Neural crest cell (in vitro differentiated cells): ENCODE measurements around the gene XYLT1. TPM values are rescaled to one million over a fixed set of nuclear protein-coding genes. Genes with fewer than 3 reads are reported as not detected.

Source experiments
- DNase-seq: peaks from one replicate; pipeline ENCODE4 v3.0.0; 2021; ENCODE audit warnings: low read depth, mixed read lengths, low spot score
- H3K27ac Mint-ChIP-seq: one replicate; pipeline ENCODE4 v1.8.0; 2021; ENCODE audit warnings: mild to moderate bottlenecking, mixed read lengths; ENCODE audit not compliant: unreplicated experiment
- H3K27me3 Mint-ChIP-seq: 2 replicates; pipeline ENCODE4 v1.8.0; 2021; ENCODE audit warnings: low read depth, mild to moderate bottlenecking, mixed read lengths
- H3K36me3 Mint-ChIP-seq: 2 replicates; pipeline ENCODE4 v1.8.0; 2021; ENCODE audit warnings: low read depth, mild to moderate bottlenecking, mixed read lengths
- H3K4me1 Mint-ChIP-seq: 2 replicates; pipeline ENCODE4 v1.8.0; 2021; ENCODE audit warnings: mixed read lengths
- H3K4me3 Mint-ChIP-seq: one replicate; pipeline ENCODE4 v1.8.0; 2021; ENCODE audit warnings: mild to moderate bottlenecking, mixed read lengths
- H3K9me3 Mint-ChIP-seq: 2 replicates; pipeline ENCODE4 v1.8.0; 2021; ENCODE audit warnings: mixed read lengths
- total RNA-seq: library from RNA; stranded (reverse); gene quantifications from 2 replicates; pipeline ENCODE4 v1.2.1, GENCODE V29; 2021
- TF ChIP-seq, protein P1 (sequence below): fragments of 200-600 bp; sonication (generic); conservative IDR thresholded peaks from 2 replicates; pipeline ENCODE4 v1.5.0; 2021; ENCODE audit warnings: antibody characterized with exemption, mild to moderate bottlenecking

Gene XYLT1
- total RNA-seq, 1 donor from 2014 or later = 15.0 TPM

DNA sequence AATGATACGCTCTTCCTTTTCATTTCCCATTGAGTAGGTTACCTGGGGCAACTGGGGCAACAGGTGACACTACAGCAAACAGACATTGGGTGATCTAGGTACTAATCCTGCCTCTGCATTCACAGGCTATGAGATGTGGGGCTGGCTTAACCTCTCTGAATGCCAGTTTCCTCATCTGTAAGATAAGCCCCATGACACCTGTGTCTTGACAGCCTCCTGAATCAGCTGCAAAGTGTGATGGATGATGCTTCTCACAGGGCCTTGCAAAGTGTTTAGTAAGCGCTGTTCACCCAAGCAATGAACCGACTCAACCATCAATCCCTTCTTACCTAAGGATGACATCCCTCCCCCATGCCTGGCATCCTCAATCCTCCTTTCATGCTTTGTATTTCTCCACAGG, 322.8 kb downstream of the XYLT1 start:
- DNase-seq = no peak
- Mint-ChIP-seq H3K27me3 (no peaks in the 10 kb centered on the region), H3K4me1 (peaks cover 6% of the 10 kb centered on the region), H3K27ac (no peak overlapping the region), H3K36me3 (no peaks in the 10 kb centered on the region), H3K9me3 (no peaks in the 10 kb centered on the region), H3K4me3 (no peak overlapping the region)
- TF ChIP-seq, protein P1, sequence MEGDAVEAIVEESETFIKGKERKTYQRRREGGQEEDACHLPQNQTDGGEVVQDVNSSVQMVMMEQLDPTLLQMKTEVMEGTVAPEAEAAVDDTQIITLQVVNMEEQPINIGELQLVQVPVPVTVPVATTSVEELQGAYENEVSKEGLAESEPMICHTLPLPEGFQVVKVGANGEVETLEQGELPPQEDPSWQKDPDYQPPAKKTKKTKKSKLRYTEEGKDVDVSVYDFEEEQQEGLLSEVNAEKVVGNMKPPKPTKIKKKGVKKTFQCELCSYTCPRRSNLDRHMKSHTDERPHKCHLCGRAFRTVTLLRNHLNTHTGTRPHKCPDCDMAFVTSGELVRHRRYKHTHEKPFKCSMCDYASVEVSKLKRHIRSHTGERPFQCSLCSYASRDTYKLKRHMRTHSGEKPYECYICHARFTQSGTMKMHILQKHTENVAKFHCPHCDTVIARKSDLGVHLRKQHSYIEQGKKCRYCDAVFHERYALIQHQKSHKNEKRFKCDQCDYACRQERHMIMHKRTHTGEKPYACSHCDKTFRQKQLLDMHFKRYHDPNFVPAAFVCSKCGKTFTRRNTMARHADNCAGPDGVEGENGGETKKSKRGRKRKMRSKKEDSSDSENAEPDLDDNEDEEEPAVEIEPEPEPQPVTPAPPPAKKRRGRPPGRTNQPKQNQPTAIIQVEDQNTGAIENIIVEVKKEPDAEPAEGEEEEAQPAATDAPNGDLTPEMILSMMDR = no peak

GRCh38 chr16:17145029-17145428, 325.7 kb downstream of the XYLT1 start:
- Mint-ChIP-seq H3K36me3 (no peaks in the 10 kb centered on the region), H3K27me3 (no peaks in the 10 kb centered on the region), H3K4me1 (no peaks in the 10 kb centered on the region), H3K27ac (no peak overlapping the region), H3K9me3 (no peaks in the 10 kb centered on the region), H3K4me3 (no peak overlapping the region)
- TF ChIP-seq, protein P1 = no peak
- no peak for DNase-seq

GRCh38 chr16:17144431-17144830, 326.3 kb downstream of the XYLT1 start:
- Mint-ChIP-seq H3K36me3 (no peaks in the 10 kb centered on the region), H3K9me3 (no peaks in the 10 kb centered on the region), H3K4me1 (no peaks in the 10 kb centered on the region), H3K27me3 (no peaks in the 10 kb centered on the region), H3K4me3 (no peak overlapping the region), H3K27ac (no peak overlapping the region)
- no peak for DNase-seq
- TF ChIP-seq, protein P1 = no peak

- Mint-ChIP-seq H3K36me3 (no peaks in the 10 kb centered on the region), H3K4me1 (no peaks in the 10 kb centered on the region)
These were observed 327.0 kb downstream of the XYLT1 start for GRCh38 chr16:17143546-17144419.

GRCh38 chr16:17138801-17139200, 332.0 kb downstream of the XYLT1 start:
- Mint-ChIP-seq H3K9me3 (no peaks in the 10 kb centered on the region), H3K4me1 (no peaks in the 10 kb centered on the region), H3K4me3 (no peak overlapping the region), H3K27ac (no peak overlapping the region), H3K27me3 (no peaks in the 10 kb centered on the region), H3K36me3 (peaks cover 2% of the 10 kb centered on the region)
- peak; percentile 37 for DNase-seq
- TF ChIP-seq, protein P1 = no peak

More at GRCh38 chr16:17143546-17144419, 327.0 kb downstream of the XYLT1 start:
- H3K9me3 Mint-ChIP-seq = no peaks in the 10 kb centered on the region
- no peaks in the 10 kb centered on the region for H3K27me3 Mint-ChIP-seq
- H3K4me3 Mint-ChIP-seq = no peak overlapping the region
- H3K27ac Mint-ChIP-seq = no peak overlapping the region
- TF ChIP-seq, protein P1 = no peak
- no peak for DNase-seq
